8988T (cell line): ENCODE measurements around the gene XBP1.
"Not testable (repeated sequence)": the region's sequence is repeated elsewhere in the genome, so short reads cannot be mapped to it uniquely, and the experiment has no call there.

Source experiments
- DNase-seq: peaks from one replicate; pipeline ENCODE4 v3.0.0; 2011

XBP1 gene

DNA sequence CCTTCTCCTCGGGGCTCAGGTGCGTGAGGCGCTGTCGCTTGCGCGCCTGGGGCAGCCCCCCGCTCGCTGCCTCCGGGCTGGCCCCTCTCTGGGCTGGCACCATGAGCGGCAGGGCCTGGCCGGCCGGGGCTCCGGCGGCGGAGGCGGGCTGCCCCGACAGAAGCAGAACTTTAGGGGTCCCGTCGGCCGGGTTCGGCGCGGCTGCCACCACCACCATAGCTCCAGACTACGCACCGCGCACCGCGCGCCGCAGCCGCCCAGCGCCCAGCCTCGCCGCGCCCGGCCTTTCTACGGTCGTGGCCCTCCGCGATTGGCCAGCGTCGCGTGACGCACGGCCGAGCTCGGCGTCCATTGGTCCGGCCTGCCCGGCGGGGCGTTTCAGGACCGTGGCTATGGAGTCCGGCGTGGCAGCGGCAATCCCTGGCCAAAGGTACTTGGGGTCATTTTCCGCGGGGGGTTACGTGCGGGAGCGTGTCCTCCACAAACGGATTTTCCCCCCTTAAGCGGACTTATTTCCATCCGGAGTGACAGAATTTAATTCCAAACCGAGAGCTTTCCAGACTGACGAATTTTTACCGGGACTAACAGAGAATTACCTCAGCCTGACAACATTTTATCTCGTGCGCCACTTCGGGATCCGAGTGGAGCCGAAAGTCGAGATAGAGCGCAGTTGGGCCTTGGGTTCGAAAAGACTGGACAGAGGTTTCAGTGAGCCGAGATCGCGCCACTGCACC lies at the start of gene XBP1:
TSS of gene XBP1 (minus strand) at position 262 of the 734 bp plus-strand sequence.
- DNase-seq: peak; percentile 80

DNA sequence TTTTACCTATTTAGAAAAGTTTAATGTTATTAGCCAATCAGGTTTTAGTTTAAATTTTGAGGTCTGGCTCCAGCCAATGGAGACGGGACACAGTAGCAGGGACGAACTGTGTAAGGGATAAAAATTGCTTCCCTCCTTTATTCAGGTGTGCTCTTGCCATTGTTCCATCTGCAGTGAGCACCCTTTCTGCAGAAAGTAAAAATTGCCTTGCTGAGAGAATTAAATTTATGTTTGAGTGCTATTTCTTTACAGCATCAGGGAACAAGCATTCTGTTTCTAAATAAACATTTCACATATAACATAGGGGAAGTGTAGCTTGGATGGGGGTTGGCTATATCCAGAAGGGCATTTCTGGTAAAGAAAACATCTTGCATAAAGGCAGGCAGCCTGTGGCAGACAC lies 46.6 kb upstream of the XBP1 start:
- no peak for DNase-seq

GRCh38 chr22:28844277-28844676 lies 43.9 kb upstream of the XBP1 start:
- not testable (repeated sequence) for DNase-seq

DNA sequence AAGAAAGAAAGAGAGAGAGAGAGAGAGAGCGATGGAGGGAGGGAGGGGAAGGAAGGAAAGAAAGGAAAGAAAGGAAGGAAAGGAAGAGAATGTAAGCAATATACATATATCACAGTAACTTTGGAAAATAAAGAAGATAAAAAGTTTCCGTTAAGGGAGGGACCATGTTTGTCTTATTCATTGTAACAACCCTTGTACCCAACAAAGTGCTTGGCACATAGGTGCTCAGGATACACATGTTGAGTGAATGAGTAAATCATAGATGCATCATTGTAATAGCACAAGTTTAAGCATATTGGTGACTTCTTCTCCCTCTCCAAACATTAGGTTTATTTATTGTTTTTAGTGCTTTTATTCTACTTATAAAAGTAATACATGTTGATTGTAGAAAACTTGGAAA lies 43.3 kb upstream of the XBP1 start:
- DNase-seq: no peak

DNA sequence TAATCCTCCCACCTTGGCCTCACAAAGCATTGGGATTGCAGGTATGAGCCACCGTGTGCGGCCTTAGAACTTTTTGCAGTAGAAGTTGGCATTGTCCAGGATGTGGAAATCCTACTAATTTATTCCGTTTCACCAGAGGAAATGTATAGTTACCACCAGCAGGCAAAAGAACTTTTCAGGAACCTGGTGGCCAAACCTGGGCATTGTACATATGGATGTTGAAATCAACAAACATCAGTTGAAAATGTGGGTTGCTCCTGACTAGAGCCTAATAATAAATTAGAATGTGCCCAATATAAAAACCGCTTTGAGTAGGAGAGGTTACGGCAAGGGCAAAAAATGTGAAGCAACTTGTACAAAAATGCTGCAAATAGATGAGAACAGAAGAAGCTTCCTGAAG lies 40.7 kb upstream of the XBP1 start:
- no peak for DNase-seq

- DNase-seq: no peak
These were observed 38.6 kb upstream of the XBP1 start for GRCh38 chr22:28838971-28839370.

DNA sequence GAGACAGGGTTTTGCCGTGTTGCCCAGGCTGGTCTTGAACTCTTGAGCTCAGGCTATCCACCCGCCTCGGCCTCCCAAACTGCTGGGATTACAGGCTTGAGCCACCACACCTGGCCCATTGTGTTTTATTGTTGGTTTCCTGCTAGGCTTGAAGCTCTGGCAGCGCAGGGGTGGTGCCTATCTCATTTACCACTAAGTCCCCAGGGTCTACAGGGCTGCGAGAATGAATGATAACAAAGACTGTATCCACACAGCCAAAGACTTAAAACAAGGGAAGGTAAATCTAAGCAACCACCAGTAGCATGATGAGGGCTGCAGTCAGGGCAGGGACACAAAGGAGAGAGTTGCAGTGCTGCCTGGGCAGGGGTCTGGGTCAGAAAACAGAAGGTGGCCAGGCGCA lies 37.3 kb upstream of the XBP1 start:
- DNase-seq: no peak

DNA sequence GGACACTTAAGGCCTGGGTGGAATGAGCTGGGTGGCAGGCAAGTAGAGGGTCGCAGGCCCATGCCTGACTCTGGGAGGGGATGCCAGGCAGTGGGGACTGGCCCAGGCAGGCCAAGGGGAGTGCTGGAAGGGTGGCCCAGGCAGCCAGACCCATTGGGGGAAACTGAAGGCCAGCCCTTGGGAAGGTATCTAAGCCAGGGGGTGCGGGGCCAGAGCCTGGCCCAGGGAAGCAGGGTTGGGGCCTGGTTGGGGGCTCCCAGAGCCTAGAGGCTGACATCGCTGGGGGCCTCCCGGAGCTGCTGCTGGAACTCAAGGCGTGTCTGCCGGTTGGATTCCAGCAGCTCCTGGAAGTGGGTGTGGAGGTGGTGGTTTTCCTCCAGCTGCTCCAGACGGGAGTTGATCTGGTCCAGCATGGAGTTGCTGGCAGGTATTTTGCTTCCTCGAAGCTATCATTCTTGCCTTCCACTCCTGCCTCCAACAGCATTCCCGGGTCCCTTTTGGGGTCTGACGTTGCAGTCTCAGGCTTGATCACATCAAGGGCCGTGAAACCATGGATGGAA lies 35.3 kb upstream of the XBP1 start:
- DNase-seq: no peak

DNA sequence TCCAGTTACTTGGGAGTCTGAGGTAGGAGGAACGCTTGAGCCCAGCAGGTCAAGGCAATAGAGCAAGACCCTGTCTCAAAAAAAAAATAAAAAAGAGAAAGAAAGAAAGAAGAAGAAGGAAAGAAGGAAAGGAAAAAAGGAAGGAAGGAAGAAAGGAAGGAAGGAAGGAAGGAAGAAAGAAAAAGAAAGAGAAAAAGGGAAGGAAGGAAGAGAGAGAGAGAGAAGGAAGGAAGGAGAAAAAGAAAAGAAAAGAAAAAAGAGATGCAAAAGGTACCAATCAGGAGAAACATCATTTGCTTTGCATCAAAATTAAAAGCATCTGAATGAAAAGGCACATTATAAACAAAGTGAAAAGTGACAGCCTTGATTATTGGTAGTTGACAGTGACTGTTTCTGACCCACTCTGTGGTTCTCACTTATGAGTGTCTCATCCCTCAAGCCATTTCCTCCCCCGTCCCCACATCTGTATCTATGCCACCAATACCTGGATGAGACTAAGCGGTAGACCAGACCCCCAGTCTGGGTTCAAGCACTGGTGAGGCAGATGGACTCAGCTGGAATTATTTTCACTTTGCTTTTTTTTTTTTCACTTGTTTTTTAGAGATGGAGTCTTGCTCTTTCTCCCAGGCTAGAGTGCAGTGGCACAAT lies 33.0 kb upstream of the XBP1 start:
- no peak for DNase-seq

- DNase-seq: no peak
These were observed 32.4 kb upstream of the XBP1 start for GRCh38 chr22:28832731-28833130.

- no peak for DNase-seq
These were observed 31.0 kb upstream of the XBP1 start for GRCh38 chr22:28831140-28832072.

DNA sequence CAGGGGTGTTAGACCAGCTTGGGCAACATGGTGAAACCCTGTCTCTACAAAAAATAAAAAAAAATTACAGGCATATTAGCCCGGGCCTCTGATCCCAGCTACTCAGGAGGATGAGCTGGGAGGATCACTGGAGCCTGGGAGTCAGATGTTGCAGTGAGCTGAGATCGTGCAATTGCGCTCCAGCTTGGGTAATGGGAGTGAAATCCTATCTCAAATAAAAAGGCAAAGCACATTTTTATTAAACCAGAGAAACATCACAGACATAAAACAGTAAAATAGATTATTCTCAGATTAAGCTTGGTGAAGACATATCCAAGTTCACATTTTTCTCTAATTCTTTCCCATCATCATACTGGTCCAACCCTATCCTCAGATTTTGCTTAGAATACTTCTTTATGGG lies 30.1 kb upstream of the XBP1 start:
- no peak for DNase-seq

GRCh38 chr22:28829358-28830181 lies 29.2 kb upstream of the XBP1 start:
- peak; percentile 44 for DNase-seq

DNA sequence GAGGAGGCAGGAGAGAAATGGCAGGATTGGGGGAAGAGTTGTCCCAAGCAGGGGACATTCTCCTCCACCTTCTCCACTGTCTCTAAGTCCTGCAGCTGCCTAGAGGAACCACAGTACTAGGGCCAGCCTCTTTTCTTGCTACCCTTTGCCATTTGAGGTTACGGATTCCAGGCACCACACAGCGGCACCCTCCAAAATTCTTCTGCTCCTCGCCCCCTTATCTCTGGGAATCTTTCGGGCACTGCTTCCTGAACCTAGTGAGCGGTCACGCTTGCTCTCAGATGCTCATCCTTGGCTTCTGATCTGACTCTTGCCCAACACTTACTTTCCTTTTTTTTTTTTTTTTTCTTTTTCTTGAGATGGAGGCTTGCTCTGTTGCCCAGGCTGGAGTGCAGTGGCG lies 26.6 kb upstream of the XBP1 start:
- no peak for DNase-seq

DNA sequence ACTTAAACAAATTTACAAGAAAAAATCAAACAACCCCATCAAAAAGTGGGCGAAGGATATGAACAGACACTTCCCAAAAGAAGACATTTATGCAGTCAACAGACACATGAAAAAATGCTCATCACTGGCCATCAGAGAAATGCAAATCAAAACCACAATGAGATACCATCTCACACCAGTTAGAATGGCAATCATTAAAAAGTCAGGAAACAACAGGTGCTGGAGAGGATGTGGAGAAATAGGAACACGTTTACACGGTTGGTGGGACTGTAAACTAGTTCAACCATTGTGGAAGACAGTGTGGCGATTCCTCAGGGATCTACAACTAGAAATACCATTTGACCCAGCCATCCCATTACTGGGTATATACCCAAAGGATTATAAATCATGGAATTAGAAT lies 26.1 kb upstream of the XBP1 start:
- not testable (repeated sequence) for DNase-seq

DNA sequence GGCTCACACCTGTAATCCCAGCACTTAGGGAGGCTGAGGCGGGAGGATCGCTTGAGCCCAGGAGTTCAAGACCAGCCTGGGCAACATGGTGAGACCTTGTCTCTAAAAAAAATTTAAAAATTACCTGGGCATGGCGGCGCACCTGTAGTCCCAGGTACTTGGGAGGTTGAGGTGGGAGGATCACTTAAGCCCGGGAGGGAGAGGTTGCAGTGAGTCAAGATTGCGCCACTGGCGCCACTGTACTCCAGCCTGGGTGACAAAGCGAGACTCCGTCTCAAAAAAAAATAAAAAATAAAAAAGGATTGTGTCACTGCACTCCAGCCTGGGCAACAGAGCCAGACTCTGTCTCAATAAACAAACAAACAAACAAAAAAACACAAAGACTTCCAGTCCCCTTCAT lies 24.1 kb upstream of the XBP1 start:
- not testable (repeated sequence) for DNase-seq

DNA sequence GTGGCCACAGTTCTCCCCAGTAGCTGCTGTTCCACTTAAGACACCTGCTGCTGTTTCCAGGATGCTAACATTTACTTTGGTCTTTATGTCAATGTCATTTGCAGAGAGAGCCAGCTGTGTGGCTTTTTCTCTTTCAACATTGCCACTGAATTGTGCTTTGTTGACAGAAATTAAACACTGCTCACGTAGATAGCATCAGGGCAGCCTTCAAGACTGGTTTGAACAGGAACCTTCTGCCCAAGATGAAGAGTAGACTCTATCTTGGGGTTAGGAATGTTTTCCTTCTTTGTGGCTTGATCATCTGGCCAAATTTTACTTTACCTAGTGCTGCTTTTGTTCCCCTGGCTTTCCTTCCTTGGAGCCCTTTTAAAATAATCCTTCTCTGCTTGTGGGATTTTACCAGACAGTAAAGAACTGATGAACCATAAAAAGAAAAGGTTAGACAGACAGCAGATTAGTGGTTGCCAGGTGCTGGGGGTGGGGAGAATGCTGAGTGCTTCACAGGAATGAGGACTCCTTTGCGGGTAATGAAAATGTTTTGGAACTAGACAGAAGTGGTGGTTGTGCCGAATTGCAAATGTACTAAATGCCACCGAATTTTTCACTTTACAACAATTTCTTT lies 22.7 kb upstream of the XBP1 start:
- no peak for DNase-seq

DNA sequence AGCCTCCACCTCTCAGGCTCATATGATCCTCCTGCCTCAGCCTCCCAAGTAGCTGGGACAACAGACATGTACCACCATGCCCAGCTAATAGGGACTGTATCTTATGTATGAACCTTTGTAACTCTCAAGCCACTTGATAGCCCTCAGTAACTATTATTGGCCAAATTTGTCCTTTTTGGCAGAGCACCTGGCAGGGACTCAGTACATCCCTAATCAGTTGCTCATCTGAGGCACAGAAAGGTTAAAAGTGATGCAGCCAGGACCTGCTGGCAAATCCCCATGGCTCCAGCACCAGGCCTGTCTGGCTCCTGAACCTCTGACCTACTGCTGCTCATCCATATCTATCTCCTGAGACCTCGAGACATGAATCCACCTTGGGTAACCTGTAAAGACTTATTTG lies 21.1 kb upstream of the XBP1 start:
- DNase-seq: no peak

DNA sequence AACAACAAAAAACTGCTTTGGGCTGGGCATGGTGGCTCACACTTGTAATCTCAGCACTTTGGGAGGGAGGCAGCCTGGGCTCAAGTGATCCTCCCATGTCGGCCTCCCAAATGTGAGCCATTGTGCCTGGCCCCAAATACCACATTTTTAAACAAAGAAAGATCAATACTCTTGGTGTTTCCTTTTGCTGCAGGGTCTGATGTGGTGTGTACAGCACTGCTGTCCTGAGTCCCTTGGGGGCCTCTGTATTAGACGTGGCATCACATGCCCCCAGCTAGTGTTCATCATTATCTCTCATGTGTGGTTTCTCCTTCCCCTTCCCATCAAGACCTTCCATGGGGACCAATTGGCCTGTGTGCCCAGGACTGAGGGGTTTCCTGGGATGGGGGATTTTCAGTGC lies 20.5 kb upstream of the XBP1 start:
- no peak for DNase-seq

DNA sequence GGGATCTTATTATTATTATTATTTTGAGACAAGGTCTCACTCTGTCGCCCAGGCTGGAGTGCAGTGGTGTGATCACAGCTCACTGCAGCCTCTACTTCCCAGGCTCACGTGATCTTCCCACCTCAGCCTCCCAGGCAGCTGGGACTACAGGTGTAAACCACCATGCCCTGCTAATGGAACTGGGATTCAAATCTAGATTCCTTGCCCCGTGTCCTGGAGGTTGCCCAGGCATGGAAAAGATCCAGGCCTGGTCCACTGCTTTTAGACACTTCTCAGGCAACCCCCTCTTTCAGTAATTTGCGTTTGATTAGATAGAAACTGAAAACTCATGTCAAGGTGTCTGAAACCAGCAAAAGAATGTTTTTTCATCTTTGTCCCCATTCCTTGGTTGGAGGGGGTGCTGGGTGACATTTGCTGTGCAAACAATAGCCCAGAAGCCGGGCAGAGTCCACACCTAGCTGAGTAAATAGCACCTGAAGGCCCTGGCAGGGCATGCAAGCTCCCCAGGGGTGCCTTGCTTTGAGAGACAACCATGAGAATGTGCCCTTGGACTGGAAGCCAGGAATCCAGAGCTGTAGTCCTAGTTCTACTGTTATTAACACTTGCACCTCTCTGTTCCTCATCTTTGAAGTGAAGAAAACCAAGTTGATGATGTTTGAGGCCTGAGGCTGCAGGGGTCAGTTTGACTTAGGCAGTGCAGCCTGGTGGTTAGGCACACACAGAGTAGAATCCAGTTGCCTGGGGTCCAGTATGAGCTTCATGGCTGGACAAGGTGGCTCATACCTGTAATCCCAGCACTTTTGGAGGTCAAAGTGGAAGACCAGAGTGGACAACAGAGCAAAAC lies 19.1 kb upstream of the XBP1 start:
- no peak for DNase-seq
